HEK293 (cell line): ENCODE data around the gene FRMD4B.

Experiments used
- CTCF ChIP-seq: fragments of 450-650 bp; formaldehyde crosslinking; IDR thresholded peaks from 2 replicates; pipeline ENCODE4 v1.5.1; 2016; ENCODE audit warnings: missing biosample characterization, missing genetic modification characterization
- GLI4 ChIP-seq: fragments of 450-650 bp; formaldehyde crosslinking; IDR thresholded peaks from 2 replicates; pipeline ENCODE4 v1.5.1; 2016; ENCODE audit warnings: missing biosample characterization, missing genetic modification characterization
- HOXC10 ChIP-seq: sonication (generic); formaldehyde crosslinking; IDR thresholded peaks from 2 replicates; pipeline ENCODE4 v1.8.1; 2023; ENCODE audit warnings: mild to moderate bottlenecking, missing genetic modification reagents
- IKZF3 ChIP-seq: fragments of 450-650 bp; IDR thresholded peaks from 2 replicates; pipeline ENCODE4 v1.5.0; 2018; ENCODE audit warnings: missing biosample characterization, mild to moderate bottlenecking, missing genetic modification characterization, moderate library complexity
- KLF9 ChIP-seq: fragments of 450-650 bp; formaldehyde crosslinking; IDR thresholded peaks from 2 replicates; pipeline ENCODE4 v1.5.1; 2016; ENCODE audit warnings: missing biosample characterization, missing genetic modification characterization, low read depth
- MZF1 ChIP-seq: fragments of 450-650 bp; formaldehyde crosslinking; IDR thresholded peaks from 2 replicates; pipeline ENCODE4 v1.5.1; 2017; ENCODE audit warnings: missing biosample characterization, missing genetic modification characterization, borderline replicate concordance
- OVOL3 ChIP-seq: fragments of 450-650 bp; formaldehyde crosslinking; IDR thresholded peaks from 2 replicates; pipeline ENCODE4 v1.5.1; 2016; ENCODE audit warnings: missing biosample characterization, missing genetic modification characterization
- SCRT1 ChIP-seq: fragments of 450-650 bp; formaldehyde crosslinking; IDR thresholded peaks from 2 replicates; pipeline ENCODE4 v1.5.1; 2016; ENCODE audit warnings: missing biosample characterization, missing genetic modification characterization, borderline replicate concordance
- SP3 ChIP-seq: fragments of 450-650 bp; formaldehyde crosslinking; IDR thresholded peaks from 2 replicates; pipeline ENCODE4 v1.5.1; 2016; ENCODE audit warnings: missing biosample characterization, missing genetic modification characterization
- TCF7L2 ChIP-seq: IDR thresholded peaks from 2 replicates; pipeline ENCODE4 v1.6.1; 2011; ENCODE audit warnings: low read depth, mild to moderate bottlenecking, inconsistent platforms, low read length, moderate library complexity, borderline replicate concordance
- ZFP69B ChIP-seq: fragments of 450-650 bp; formaldehyde crosslinking; IDR thresholded peaks from 2 replicates; pipeline ENCODE4 v1.5.1; 2016; ENCODE audit warnings: missing biosample characterization, missing genetic modification characterization
- ZIC2 ChIP-seq: fragments of 450-650 bp; formaldehyde crosslinking; IDR thresholded peaks from 2 replicates; pipeline ENCODE4 v1.5.1; 2016; ENCODE audit warnings: missing biosample characterization, missing genetic modification characterization
- ZNF132 ChIP-seq: fragments of 450-650 bp; formaldehyde crosslinking; IDR thresholded peaks from 2 replicates; pipeline ENCODE4 v1.5.1; 2017; ENCODE audit warnings: missing biosample characterization, missing genetic modification characterization, borderline replicate concordance
- ZNF140 ChIP-seq: fragments of 450-650 bp; formaldehyde crosslinking; IDR thresholded peaks from 2 replicates; pipeline ENCODE4 v1.5.1; 2016; ENCODE audit warnings: missing biosample characterization, missing genetic modification characterization
- ZNF169 ChIP-seq: fragments of 450-650 bp; formaldehyde crosslinking; IDR thresholded peaks from 2 replicates; pipeline ENCODE4 v1.5.1; 2016; ENCODE audit warnings: missing biosample characterization, missing genetic modification characterization
- ZNF214 ChIP-seq: fragments of 450-650 bp; formaldehyde crosslinking; IDR thresholded peaks from 2 replicates; pipeline ENCODE4 v1.5.1; 2017; ENCODE audit warnings: missing biosample characterization, mild to moderate bottlenecking, missing genetic modification characterization, borderline replicate concordance
- ZNF37A ChIP-seq: fragments of 450-650 bp; IDR thresholded peaks from 2 replicates; pipeline ENCODE4 v1.5.1; 2018; ENCODE audit warnings: missing biosample characterization, missing genetic modification characterization
- ZNF391 ChIP-seq: fragments of 450-650 bp; formaldehyde crosslinking; IDR thresholded peaks from 2 replicates; pipeline ENCODE4 v1.5.1; 2016; ENCODE audit warnings: low read depth, missing biosample characterization, missing genetic modification characterization, borderline replicate concordance
- ZNF394 ChIP-seq: fragments of 450-650 bp; formaldehyde crosslinking; IDR thresholded peaks from 2 replicates; pipeline ENCODE4 v1.5.1; 2016; ENCODE audit warnings: missing biosample characterization, missing genetic modification characterization, mild to moderate bottlenecking, moderate library complexity, borderline replicate concordance
- ZNF416 ChIP-seq: fragments of 450-650 bp; formaldehyde crosslinking; IDR thresholded peaks from 2 replicates; pipeline ENCODE4 v1.5.1; 2016; ENCODE audit warnings: missing biosample characterization, missing genetic modification characterization
- ZNF530 ChIP-seq: fragments of 450-650 bp; formaldehyde crosslinking; IDR thresholded peaks from 2 replicates; pipeline ENCODE4 v1.5.1; 2016; ENCODE audit warnings: low read depth, missing biosample characterization, missing genetic modification characterization
- ZNF571 ChIP-seq: fragments of 450-650 bp; formaldehyde crosslinking; IDR thresholded peaks from 2 replicates; pipeline ENCODE4 v1.5.0; 2017; ENCODE audit warnings: missing biosample characterization, missing genetic modification characterization
- ZNF600 ChIP-seq: fragments of 450-650 bp; formaldehyde crosslinking; IDR thresholded peaks from 2 replicates; pipeline ENCODE4 v1.5.1; 2016; ENCODE audit warnings: missing biosample characterization, missing genetic modification characterization
- ZNF621 ChIP-seq: fragments of 450-650 bp; formaldehyde crosslinking; IDR thresholded peaks from 2 replicates; pipeline ENCODE4 v1.5.1; 2017; ENCODE audit warnings: missing biosample characterization, missing genetic modification characterization
- ZNF654 ChIP-seq: fragments of 450-650 bp; formaldehyde crosslinking; IDR thresholded peaks from 2 replicates; pipeline ENCODE4 v1.5.1; 2016; ENCODE audit warnings: low read depth, missing biosample characterization, missing genetic modification characterization
- ZNF785 ChIP-seq: fragments of 450-650 bp; formaldehyde crosslinking; IDR thresholded peaks from 2 replicates; pipeline ENCODE4 v1.5.1; 2016; ENCODE audit warnings: missing biosample characterization, missing genetic modification characterization
- ZNF792 ChIP-seq: fragments of 450-650 bp; formaldehyde crosslinking; IDR thresholded peaks from 2 replicates; pipeline ENCODE4 v1.5.1; 2016; ENCODE audit warnings: missing biosample characterization, missing genetic modification characterization
- ZSCAN4 ChIP-seq: fragments of 450-650 bp; formaldehyde crosslinking; IDR thresholded peaks from 2 replicates; pipeline ENCODE4 v1.5.1; 2017; ENCODE audit warnings: missing biosample characterization, missing genetic modification characterization
- TF ChIP-seq, protein P1 (sequence below): fragments of 450-650 bp; formaldehyde crosslinking; IDR thresholded peaks from 2 replicates; pipeline ENCODE4 v1.5.1; 2016; ENCODE audit warnings: missing biosample characterization, missing genetic modification characterization, low read depth
- TF ChIP-seq, protein P2 (sequence below): fragments of 450-650 bp; formaldehyde crosslinking; IDR thresholded peaks from 2 replicates; pipeline ENCODE4 v1.5.1; 2016; ENCODE audit warnings: missing biosample characterization, missing genetic modification characterization
- TF ChIP-seq, protein P3 (sequence below): fragments of 450-650 bp; formaldehyde crosslinking; optimal IDR thresholded peaks from 2 replicates; pipeline ENCODE3; 2016; ENCODE audit warnings: missing biosample characterization, mild to moderate bottlenecking, missing genetic modification characterization
- TF ChIP-seq, protein P4 (sequence below): fragments of 450-650 bp; formaldehyde crosslinking; IDR thresholded peaks from 2 replicates; pipeline ENCODE4 v1.5.1; 2016; ENCODE audit warnings: missing biosample characterization, missing genetic modification characterization

The FRMD4B gene

DNA sequence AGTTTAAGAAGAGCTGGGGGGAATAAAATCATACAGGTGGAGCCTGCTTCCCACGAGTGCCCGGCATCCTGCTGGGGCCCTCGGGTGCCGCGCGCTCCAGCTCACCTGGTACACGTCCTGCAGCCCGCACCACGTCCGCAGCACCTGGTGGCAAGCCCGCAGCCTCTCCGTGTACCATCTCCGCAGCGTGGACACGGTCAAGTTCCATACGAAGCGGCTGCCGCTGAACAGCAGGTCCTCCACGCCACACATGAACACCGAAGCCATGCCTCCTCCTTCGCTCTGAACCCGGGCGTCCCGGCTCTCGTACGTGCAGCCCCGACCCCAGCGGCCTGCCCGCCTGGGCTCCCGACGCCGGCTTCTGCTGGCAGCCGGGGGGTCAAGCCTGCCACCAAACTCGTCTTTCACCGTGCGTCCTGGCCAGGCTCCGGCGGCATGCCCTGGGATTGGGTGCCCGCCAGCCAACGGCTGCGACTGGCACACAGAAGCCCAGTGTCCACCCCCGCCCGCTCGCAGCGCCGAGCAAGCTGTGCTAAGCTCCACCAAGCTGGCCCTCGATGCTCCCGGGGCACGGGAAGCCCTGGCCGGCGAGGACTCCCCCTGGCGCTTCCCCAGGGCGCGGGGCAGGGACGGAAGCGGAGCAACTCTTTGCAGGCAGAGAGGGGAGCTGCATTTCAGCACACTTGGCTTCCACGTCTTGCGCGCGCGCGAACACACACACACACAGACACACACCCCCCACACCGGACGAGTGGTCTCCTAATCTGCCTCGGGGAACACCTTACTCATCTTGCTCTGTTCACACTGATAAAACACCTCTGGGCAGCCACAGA is at the start of gene FRMD4B (continued):
- TF ChIP-seq ZNF391 (tag by site-specific recombination) (no peak), ZIC2 (tag by site-specific recombination) (peak; percentile 70), CTCF (tag by site-specific recombination) (peak; percentile 71), ZNF37A (tag by site-specific recombination) (no peak), OVOL3 (tag by site-specific recombination) (no peak), SP3 (no peak), GLI4 (tag by site-specific recombination) (no peak), ZNF394 (no peak), ZNF214 (no peak), MZF1 (tag by site-specific recombination) (no peak), IKZF3 (no peak), ZNF792 (tag by site-specific recombination) (no peak), SCRT1 (tag by site-specific recombination) (peak; percentile 59; the same call in 1 of the 2 replicates), ZNF169 (no peak), ZSCAN4 (tag by site-specific recombination) (0 out of 2 replicates have a peak, but pooled peaks have one; percentile 9), ZNF600 (peak; percentile 59), ZNF654 (tag by site-specific recombination) (no peak), ZNF785 (no peak), TCF7L2 (no peak), ZNF416 (no peak), ZNF621 (tag by site-specific recombination) (no peak), HOXC10 (CRISPR knock-in tag) (no peak), ZNF571 (tag by site-specific recombination) (no peak), KLF9 (tag by site-specific recombination) (no peak), ZNF132 (tag by site-specific recombination) (no peak), ZNF530 (no peak), ZFP69B (no peak), ZNF140 (no peak)
- TF ChIP-seq, protein P1, sequence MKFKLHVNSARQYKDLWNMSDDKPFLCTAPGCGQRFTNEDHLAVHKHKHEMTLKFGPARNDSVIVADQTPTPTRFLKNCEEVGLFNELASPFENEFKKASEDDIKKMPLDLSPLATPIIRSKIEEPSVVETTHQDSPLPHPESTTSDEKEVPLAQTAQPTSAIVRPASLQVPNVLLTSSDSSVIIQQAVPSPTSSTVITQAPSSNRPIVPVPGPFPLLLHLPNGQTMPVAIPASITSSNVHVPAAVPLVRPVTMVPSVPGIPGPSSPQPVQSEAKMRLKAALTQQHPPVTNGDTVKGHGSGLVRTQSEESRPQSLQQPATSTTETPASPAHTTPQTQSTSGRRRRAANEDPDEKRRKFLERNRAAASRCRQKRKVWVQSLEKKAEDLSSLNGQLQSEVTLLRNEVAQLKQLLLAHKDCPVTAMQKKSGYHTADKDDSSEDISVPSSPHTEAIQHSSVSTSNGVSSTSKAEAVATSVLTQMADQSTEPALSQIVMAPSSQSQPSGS (tag by site-specific recombination), result no peak
- TF ChIP-seq, protein P2, sequence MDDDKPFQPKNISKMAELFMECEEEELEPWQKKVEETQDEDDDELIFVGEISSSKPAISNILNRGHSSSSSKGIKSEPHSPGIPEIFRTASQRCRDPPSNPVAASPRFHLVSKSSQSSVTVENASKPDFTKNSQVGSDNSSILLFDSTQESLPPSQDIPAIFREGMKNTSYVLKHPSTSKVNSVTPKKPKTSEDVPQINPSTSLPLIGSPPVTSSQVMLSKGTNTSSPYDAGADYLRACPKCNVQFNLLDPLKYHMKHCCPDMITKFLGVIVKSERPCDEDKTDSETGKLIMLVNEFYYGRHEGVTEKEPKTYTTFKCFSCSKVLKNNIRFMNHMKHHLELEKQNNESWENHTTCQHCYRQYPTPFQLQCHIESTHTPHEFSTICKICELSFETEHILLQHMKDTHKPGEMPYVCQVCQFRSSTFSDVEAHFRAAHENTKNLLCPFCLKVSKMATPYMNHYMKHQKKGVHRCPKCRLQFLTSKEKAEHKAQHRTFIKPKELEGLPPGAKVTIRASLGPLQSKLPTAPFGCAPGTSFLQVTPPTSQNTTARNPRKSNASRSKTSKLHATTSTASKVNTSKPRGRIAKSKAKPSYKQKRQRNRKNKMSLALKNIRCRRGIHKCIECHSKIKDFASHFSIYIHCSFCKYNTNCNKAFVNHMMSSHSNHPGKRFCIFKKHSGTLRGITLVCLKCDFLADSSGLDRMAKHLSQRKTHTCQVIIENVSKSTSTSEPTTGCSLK (tag by site-specific recombination), result no peak
- TF ChIP-seq, protein P3, sequence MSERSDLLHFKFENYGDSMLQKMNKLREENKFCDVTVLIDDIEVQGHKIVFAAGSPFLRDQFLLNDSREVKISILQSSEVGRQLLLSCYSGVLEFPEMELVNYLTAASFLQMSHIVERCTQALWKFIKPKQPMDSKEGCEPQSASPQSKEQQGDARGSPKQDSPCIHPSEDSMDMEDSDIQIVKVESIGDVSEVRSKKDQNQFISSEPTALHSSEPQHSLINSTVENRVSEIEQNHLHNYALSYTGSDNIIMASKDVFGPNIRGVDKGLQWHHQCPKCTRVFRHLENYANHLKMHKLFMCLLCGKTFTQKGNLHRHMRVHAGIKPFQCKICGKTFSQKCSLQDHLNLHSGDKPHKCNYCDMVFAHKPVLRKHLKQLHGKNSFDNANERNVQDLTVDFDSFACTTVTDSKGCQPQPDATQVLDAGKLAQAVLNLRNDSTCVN (tag by site-specific recombination), result peak; percentile 47
- TF ChIP-seq, protein P4, sequence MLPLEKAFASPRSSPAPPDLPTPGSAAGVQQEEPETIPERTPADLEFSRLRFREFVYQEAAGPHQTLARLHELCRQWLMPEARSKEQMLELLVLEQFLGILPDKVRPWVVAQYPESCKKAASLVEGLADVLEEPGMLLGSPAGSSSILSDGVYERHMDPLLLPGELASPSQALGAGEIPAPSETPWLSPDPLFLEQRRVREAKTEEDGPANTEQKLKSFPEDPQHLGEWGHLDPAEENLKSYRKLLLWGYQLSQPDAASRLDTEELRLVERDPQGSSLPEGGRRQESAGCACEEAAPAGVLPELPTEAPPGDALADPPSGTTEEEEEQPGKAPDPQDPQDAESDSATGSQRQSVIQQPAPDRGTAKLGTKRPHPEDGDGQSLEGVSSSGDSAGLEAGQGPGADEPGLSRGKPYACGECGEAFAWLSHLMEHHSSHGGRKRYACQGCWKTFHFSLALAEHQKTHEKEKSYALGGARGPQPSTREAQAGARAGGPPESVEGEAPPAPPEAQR, result no peak
